Measurements from ENCODE around the gene FRMD4B.
A peak's percentile ranks its signal among the peaks of the same experiment; 100 is the strongest.
"Not testable (repeated sequence)": the region's sequence is repeated elsewhere in the genome, so short reads cannot be mapped to it uniquely, and the experiment has no call there.

FRMD4B gene

DNA sequence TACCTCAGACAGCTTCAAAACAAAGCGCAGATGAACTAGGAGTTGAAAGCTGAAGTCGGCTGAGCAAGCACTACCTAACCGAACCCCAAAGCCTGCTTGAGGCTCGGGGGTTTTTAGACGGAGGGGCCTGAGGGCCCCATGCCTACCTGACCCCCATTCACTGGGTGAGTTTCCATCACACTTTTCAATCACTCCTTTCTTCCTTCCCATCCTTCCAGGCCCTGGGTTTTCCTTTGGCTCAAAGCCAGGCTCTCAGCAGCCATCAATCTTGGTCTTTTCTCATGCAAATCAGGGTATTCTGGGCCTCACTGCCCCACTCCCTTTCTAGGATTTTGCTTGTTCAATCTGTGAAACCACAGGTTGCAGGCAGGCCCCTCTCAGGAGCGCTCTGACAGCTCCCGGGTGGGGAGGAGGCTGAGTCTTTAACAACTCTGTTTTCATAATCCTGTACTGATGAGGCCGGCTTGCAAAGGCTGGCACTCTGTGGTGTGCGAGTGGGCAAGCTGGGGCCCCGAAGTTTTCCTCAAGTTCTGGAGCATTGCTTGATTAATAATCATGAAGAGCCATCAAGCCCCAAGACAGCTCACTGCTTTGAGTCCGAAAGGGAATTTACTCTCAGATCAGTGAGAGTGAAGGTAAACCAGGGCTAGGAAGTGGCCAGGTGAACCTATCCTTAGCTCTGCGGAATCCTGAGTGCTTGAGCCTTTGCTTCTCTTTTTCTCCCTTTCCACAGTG lies 97.6 kb downstream of the FRMD4B start:
- DNase-seq (ENCODE audit: low read depth in 1 of 2, low spot score in 1 of 2) = peak in 1 of 2 donors; percentile 24

DNA sequence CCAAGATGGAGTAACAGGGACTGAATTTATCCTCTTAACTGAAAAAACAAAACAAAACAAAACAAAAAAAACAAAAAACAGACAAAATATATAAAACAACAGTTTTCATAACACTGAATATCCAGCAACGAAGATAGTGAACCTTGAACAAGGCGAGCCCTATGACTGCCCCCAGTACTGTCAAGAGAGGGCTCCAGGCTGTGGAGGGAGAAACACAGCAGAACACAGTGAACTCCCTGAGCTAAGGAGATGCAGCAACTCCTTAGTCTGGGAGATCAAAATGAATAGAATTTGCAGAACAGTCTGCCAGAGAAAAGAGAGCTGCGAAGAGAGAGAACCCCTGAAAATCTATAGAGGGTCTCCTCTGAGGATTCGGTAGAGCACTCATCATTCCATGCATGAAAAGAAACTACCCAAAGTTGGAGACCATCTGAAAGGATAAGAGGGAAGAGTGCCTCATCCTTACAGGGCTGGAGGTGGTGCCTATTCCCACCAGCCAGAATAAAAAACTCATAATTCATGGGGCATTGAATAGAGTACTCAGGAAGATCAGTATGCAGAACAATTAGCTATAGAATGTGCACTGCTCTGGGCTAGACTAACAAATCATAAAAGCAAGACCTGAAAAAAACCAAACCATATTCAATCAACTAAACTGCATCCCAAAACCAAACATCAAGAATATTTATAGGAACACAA lies 101.8 kb downstream of the FRMD4B start:
- DNase-seq (ENCODE audit: low read depth in 1 of 2, low spot score in 1 of 2) = no peak

DNA sequence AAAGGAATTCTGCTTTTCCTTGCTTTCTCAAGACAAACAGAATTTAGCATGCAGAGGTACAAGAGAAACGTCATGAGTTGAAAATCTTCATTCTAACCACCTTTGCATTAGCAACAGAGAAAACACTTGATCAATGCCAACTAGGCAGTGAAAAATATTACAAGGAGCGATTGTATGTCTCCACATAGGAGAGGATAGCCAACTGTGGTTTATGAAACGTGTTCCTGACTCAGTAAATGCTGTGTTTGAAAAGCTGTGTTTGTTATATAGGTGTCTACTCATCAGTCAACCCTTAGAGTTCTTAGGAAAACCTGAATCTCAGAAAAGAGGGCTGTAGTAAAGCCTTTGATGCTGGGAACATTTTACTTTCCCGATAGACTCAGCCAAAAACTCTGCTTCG lies 102.4 kb downstream of the FRMD4B start:
- no peak for DNase-seq (ENCODE audit: low read depth in 1 of 2, low spot score in 1 of 2)

DNA sequence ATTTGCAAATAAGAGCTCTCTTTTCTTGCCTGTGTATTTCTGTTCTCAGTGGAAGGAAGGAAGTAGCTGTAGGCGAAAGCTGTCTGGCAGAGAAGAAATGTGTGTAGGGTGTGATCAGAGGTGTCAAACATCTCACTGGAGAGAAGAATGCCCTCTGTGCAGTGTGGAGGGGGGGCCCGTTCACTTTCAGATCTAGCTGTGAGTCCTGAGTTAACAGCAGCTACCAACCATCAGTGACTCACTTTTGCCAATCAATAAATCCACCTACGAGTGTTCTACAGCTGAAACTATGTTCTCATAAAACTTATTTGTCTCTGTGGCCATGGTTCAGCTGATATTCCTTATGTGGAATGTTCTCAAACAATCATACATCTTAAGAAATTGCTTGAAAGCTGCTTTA lies 103.7 kb downstream of the FRMD4B start:
- DNase-seq (ENCODE audit: low read depth in 1 of 2, low spot score in 1 of 2) = peak; percentile 4 to 44

DNA sequence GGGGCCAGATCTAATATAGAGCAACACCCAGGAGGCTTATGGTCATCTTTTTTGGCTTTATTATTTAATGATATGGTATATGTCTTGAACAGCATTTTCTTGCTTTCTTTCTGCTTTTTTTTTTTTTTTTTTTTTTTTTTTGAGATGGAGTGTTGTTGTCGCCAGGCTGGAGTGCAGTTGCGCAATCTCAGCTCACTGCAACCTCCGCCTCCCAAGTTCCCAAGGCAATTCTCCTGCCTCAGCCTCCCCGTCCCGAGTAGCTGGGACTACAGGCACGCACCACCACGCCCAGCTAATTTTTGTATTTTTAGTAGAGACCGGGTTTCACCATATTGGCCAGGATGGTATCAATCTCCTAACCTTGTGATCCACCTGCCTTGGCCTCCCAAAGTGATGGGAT lies 108.5 kb downstream of the FRMD4B start:
- not testable (repeated sequence) for DNase-seq (ENCODE audit: low read depth in 1 of 2, low spot score in 1 of 2)

DNA sequence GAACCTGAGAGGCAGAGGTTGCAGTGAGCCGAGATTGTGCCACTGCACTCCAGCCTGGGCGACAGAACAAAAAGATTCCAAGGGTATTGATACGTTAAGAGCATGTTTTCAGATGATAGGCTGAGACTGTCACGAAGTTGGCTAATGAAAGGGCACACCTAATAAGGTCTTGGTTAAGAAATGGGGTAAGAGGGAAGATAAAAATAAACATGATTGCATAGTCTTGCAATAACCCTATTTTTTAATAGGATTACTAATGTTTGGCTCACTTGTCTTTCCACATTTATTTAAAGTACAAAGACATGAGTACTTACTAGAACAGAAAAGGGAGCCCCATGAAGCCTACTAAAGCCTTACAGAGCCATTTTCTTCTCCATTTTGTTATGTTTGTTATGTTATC lies 109.0 kb downstream of the FRMD4B start:
- DNase-seq (ENCODE audit: low read depth in 1 of 2, low spot score in 1 of 2) = no peak

DNA sequence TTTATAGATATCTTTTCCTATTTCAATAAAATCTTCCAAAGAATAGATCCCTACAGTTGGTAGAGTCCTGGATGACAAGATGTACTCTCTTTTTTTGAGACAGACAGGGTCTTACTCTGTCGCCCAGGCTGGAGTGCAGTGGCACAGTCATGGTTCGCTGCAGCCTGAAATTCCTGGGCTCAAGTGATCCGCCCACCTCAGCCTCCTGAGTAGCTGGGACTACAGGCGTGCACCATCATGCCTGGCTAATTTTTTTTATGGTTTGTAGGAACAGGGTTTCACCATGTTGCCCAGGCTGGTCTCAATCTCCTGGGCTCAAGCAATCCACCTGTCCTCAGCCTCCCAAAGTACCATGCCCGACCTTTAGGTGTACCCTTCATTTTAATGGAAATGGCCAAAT lies 109.7 kb downstream of the FRMD4B start:
- DNase-seq (ENCODE audit: low read depth in 1 of 2, low spot score in 1 of 2) = not testable (repeated sequence)

DNA sequence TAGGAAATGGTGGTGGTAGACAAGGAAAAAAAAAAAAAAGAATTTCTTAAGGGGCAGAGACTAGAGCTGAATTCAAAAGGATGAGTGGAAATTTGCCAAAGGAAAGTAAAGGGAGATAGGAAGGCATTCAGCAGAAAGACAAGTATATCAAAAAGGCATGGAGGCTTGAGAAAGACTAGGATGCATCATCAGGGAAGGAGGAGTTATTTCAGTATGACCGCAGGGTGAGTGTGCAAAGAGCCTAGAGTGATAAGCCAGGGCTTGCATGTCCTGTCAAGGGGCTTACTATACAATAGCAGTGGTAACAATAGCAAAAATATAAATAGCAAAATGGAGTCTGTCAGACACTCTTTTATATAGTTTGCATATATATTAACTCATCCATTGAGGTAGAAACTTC lies 112.0 kb downstream of the FRMD4B start:
- DNase-seq (ENCODE audit: low read depth in 1 of 2, low spot score in 1 of 2) = no peak

DNA sequence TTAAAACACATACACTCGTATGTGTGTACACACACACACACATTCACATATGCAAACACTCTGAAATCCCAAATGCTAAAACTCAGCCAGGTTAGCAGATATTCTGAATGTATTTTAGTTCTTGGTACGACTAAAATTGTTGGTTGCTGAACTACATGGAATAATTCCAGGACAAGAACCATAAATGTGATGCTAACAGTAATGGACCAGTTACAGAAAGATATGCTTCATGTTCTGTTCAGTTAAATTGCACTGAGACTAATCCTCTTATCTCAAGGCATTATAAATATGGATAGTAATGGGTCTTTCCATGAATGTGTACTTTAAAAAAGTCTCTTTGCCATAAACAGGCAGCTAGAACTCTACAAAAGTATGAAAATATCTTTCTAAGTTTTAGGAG lies 113.3 kb downstream of the FRMD4B start:
- DNase-seq (ENCODE audit: low read depth in 1 of 2, low spot score in 1 of 2) = no peak

DNA sequence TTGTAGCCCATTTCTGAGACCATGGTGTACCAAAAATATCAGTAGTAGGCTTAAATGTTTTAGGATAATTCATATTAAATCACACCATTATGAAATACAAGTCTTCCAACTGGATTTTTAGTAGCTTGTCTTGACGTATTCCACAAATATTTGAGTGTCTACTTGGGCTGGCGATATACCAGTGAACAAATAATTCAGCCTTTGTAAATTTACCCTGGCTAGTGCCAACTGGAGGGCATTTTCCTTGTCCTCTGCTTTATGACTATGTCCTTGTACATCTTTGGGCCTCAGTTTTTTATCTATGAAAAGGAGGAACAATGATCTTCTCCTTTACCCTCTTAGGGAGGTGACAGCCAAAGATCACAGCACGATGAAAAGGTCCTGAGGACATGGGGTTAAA lies 114.8 kb downstream of the FRMD4B start:
- no peak for DNase-seq (ENCODE audit: low read depth in 1 of 2, low spot score in 1 of 2)

DNA sequence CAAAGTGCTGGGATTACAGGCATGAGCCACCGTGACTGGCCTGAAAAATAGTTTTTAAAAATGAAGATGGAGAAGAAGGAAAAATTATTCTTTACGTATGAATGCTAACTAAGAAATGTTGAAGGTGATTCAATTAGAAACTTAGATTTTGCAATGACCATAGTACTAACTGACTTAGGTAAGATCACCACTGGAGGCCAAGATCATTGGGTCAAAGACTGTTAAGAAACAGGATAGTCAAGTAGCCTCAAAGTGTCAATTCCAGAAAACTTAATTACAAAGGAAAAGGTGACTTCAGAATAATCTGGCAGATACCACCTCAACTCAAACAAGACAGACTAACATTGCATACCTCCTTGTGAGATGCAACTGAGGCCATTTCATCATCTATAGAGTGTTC lies 119.3 kb downstream of the FRMD4B start:
- no peak for DNase-seq (ENCODE audit: low read depth in 1 of 2, low spot score in 1 of 2)

DNA sequence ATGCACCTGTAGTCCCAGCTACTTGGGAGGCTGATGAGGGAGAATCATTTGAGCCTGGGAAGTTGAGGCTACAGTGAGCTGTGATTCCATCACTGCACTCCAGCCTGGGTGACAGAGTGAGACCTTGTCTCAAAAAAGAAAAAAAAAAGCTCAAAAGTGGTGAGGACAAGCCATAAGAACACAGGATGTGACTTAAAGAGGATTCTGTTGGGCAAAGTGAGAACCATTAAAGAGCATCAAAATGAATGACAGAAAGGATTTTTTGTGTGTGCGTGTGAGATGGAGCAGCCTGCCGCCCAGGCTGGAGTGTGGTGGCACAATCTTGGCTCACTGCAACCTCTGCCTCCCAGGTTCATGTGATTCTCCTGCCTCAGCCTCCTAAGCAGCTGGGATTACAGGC lies 119.8 kb downstream of the FRMD4B start:
- not testable (repeated sequence) for DNase-seq (ENCODE audit: low read depth in 1 of 2, low spot score in 1 of 2)

DNA sequence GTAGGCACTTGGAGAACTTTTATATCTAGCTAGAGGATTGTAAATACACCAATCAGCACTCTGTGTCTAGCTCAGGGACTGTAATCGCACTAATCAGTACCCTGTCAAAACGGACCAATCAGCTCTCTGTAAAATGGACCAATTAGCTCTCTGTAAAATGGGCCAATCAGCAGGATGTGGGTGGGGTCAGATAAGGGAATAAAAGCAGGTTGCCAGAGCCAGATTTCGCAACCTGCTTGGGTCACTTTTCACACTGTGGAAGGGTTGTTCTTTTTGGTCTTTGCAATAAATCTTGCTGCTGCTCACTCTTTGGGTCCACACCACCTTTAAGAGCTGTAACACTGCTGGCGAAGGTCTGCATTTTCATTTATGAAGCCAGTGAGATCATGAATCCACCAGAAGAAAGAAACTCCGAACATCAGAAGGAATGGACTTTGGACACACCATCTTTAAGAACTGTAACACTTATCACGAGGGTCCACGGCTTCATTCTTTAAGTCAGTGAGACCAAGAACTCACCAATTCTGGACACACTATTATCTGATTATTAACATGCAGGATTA lies 125.0 kb downstream of the FRMD4B start:
- DNase-seq (ENCODE audit: low read depth in 1 of 2, low spot score in 1 of 2) = not testable (repeated sequence)

DNA sequence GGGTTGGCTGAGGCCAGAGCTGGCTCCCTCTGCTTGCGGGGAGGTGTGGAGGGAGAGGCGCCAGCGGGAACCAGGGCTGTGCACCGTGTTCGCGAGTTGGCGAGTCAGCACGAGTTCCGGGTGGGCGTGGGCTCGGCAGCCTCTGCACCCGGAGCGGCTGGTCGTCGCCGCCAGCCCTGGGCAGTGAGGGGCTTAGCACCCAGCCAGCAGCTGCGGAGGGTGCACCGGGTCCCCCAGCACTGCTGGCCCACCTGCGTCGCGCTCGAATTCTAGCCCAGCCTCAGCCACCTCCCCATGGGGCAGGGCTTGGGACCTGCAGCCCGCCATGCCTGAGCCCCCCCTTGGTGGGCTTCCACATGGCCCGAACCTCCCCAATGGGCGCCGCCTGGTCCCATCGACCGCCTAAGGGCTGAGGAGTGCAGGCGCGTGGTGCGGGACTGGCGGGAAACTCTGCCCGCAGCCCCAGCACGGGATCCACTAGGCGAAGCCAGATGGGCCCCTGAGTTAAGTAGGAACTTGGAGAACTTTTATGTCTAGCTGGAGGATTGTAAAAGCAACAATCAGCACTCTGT lies 125.6 kb downstream of the FRMD4B start:
- DNase-seq (ENCODE audit: low read depth in 1 of 2, low spot score in 1 of 2) = no peak

DNA sequence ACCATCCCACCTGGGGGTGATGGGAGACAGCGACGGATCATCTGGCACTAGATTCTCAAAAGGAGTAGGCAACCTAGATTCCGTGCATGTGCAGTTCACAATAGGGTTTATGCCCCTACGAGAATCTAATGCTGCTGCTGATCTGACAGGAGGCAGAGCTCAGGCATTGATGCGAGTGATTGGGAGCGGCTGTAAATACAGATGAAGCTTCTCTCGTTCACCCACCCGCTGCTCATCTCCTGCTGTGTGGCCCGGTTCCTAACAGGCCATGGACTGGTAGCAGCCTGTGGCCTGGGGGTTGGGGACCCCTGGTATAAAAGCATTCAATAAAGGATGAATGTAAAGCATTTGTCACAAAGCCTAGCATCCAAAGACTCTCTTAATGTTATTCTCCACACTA lies 126.8 kb downstream of the FRMD4B start:
- DNase-seq (ENCODE audit: low read depth in 1 of 2, low spot score in 1 of 2) = no peak

DNA sequence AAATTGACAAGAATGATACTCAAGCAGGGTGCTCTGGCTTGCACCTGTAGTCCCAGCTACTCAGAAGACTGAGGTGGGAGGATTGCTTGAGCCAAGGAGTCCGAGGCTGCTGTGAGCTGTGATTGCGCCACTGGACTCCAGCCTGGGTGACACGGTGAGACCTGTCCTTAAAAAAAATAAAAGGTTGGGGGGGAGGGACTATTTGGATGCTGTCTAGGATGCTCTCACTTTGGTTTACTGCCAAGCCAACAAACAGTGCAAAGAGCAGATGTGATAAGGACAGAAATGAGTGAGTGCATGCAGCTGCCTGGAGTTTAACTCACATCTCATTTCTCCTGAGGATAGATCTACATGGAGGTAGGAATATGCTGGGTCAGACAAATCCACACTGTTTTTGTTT lies 130.0 kb downstream of the FRMD4B start:
- DNase-seq (ENCODE audit: low read depth in 1 of 2, low spot score in 1 of 2) = no peak

DNA sequence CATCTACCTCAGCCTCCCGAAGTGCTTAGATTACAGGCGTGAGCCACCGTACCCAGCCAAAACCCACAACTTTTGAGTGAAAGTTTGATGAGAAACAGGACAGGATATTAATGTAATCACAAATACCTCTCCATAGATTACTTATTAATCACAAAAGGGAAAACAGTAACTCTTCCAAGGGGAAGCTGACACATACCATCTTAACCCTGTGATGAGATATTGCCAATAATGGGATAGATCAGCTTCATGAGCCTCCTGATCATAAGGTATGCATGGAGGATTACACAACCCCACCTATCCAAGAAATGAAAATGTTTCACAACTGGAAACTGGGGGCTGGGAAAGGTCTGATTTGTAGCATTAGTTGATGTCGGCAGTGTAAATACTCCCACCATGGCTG lies 131.5 kb downstream of the FRMD4B start:
- DNase-seq (ENCODE audit: low read depth in 1 of 2, low spot score in 1 of 2) = no peak

DNA sequence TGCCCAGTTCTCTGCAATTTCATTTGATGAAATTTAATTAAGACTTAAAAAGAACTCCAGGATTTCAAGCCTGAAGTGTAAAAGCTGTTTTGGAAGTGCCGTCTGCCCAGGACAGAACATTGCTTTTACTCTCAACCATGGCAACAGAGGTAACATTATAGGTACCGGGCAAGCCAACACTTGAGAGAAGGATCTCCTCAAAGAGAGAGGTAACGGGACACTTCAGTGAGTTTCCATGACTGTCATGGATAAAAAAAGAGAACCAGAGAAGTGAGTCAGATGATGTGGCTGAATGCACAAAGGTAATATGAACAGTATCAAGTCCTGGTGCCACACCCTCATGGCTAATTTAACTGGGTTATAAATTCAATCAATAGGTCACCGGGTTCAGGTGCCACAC lies 133.3 kb downstream of the FRMD4B start:
- DNase-seq (ENCODE audit: low read depth in 1 of 2, low spot score in 1 of 2) = no peak

DNA sequence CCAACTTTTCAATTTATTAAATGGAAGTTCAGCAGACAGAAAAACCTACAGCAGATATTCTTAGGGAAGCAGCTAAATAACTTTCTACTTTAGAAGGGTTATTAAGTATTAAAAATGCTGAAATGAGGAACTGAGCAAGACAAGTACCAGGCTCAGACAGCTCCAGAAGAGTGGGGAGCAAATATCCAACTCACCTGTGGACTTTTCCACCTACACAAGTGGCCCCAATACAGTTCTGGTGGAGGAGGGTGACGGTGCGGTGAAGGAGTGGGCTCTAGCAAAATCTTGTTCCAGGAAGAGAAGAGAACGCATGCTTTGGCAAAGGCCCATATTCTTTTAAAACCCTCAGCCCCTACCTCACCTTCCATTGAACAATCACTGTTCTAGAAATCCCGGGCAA lies 133.7 kb downstream of the FRMD4B start:
- no peak for DNase-seq (ENCODE audit: low read depth in 1 of 2, low spot score in 1 of 2)

DNA sequence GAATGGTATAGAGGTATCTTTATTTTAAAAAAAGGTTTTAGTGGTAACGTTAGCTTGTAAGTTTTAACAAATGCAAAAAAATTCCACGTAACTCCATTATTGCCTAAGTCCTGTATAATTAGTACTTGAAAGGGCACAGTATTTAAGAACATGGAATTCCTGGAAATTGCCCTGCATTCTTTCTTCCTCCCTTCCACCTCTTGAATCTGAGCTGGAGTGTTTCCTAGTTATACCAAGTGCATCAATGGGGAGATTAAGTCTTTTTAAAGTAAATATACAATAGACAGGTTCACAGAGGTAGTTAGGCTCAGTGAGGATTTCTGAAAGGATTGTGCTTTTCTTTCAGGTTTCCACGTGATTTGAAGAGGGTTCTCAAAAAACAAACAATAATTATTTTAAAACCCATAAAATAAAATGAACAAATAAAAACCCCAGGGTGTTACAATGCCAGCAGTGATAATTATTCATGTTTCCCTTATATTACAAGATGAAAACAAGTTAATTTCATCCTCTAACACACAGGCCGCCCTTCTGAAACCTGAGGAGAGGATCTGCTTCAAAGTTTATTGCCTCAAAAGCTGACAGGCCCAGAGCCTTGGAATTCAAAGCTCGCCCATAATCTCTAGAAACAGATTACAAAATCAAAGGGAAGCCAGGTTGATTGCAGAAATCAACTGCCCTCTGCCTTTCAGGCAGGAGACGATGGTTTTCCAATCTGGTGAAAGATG lies 134.6 kb downstream of the FRMD4B start:
- DNase-seq (ENCODE audit: low read depth in 1 of 2, low spot score in 1 of 2) = no peak

DNA sequence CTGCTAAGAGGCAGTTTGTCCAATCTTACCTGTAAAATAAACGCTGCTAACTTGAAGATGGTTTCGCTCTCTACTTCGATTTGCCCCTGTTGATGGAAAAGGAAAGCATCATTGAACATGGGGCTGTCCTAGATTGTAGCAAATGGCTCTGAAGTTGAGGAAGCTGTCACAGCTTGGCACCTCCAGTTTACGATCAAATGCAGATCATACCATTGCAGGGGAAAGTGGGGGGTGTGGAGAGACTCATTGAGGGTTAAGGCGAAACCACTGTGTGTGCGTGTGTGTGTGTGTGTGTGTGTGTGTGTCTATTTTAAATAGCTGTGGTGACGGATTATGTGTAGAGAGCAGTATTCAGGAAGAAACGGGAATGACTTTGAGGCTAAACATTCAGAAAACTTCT lies 135.9 kb downstream of the FRMD4B start:
- DNase-seq (ENCODE audit: low read depth in 1 of 2, low spot score in 1 of 2) = peak; percentile 4 to 8

DNA sequence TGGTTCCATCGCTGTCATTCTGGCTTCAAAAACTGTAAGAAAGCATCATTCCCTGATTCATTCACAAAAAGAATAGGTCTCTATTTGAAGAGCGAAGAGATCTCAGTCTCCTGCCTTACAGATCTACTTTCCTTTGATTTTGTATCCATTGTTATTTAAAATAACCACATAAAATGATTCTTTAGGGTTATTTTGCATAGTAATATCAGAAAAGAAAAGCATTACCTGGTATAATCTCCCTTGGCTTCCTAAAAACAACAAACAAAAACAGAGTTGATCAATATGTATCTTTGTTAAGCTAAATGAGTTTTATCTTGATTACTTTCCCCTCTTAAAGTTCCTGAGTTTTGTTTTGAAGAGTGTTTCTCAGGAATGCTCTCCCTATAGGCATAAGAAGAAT lies 136.9 kb downstream of the FRMD4B start:
- DNase-seq (ENCODE audit: low read depth in 1 of 2, low spot score in 1 of 2) = no peak

Measured in stimulated activated CD4-positive, alpha-beta T cell treated with anti-CD3 and anti-CD28 coated beads, Interleukin-15, amount 100 ng/mL, for 1 hour (primary cell).